GM23338 (cell line): ENCODE results near the gene KLHL26. TPM values are rescaled to one million over a fixed set of nuclear protein-coding genes. Genes with fewer than 3 reads are reported as not detected.
"Not testable (repeated sequence)": the region's sequence is repeated elsewhere in the genome, so short reads cannot be mapped to it uniquely, and the experiment has no call there.

Experiments
- ATAC-seq: fragments of 200-7000 bp; cut with Tn5 transposase; 3 replicates; pipeline ENCODE4 v1.9.1; 2020
- DNase-seq: peaks from one replicate; pipeline ENCODE4 v3.0.0-alpha.2; 2015; ENCODE audit warnings: low spot score
- H2AFZ ChIP-seq: fragments of 200-600 bp; sonication (generic); 2 replicates; pipeline ENCODE4 v1.8.0; 2016; ENCODE audit warnings: antibody characterized with exemption, mild to moderate bottlenecking, moderate library complexity
- H3F3A ChIP-seq: fragments of 200-600 bp; sonication (generic); replicated peaks from 2 replicates; pipeline ENCODE4 v1.8.0; 2017; ENCODE audit warnings: antibody characterized with exemption, mixed run types, low read depth
- H3K27ac ChIP-seq: fragments of 200-600 bp; sonication (generic); 2 replicates; pipeline ENCODE4 v1.6.1; 2016; ENCODE audit warnings: low read depth
- H3K27me3 ChIP-seq: fragments of 200-600 bp; sonication (generic); 2 replicates; pipeline ENCODE4 v1.8.0; 2016; ENCODE audit warnings: mild to moderate bottlenecking, mixed run types, moderate library complexity; ENCODE audit not compliant: insufficient read depth
- H3K36me3 ChIP-seq: fragments of 200-600 bp; sonication (generic); 2 replicates; pipeline ENCODE4 v1.8.0; 2016; ENCODE audit warnings: mild to moderate bottlenecking; ENCODE audit not compliant: insufficient read depth
- H3K4me1 ChIP-seq: fragments of 200-600 bp; sonication (generic); 2 replicates; pipeline ENCODE4 v1.8.0; 2016; ENCODE audit warnings: mild to moderate bottlenecking, moderate library complexity; ENCODE audit not compliant: insufficient read depth
- H3K4me2 ChIP-seq: fragments of 200-600 bp; sonication (generic); 2 replicates; pipeline ENCODE4 v1.7.1; 2017; ENCODE audit warnings: mixed run types
- H3K4me3 ChIP-seq: fragments of 200-600 bp; sonication (generic); 2 replicates; pipeline ENCODE4 v1.6.1; 2016; ENCODE audit warnings: mixed run types
- H3K79me2 ChIP-seq: fragments of 200-600 bp; sonication (generic); replicated peaks from 2 replicates; pipeline ENCODE4 v1.8.0; 2017; ENCODE audit warnings: mild to moderate bottlenecking; ENCODE audit not compliant: insufficient read depth
- H3K9me2 ChIP-seq: fragments of 200-600 bp; sonication (generic); 2 replicates; pipeline ENCODE4 v1.8.0; 2017; ENCODE audit not compliant: insufficient read depth
- H4K20me1 ChIP-seq: fragments of 200-600 bp; sonication (generic); replicated peaks from 2 replicates; pipeline ENCODE4 v1.8.0; 2017; ENCODE audit warnings: mild to moderate bottlenecking; ENCODE audit not compliant: insufficient read depth
- H3K27ac Mint-ChIP-seq: 2 replicates; pipeline ENCODE4 v1.8.0; 2020; ENCODE audit warnings: inconsistent platforms, mild to moderate bottlenecking, moderate library complexity, mixed read lengths
- H3K27me3 Mint-ChIP-seq: 3 replicates; pipeline ENCODE4 v1.8.0; 2022; ENCODE audit warnings: low read depth, mild to moderate bottlenecking, moderate library complexity, mixed read lengths, inconsistent platforms; ENCODE audit not compliant: insufficient read depth, poor library complexity
- H3K36me3 Mint-ChIP-seq: 3 replicates; pipeline ENCODE4 v1.8.0; 2021; ENCODE audit warnings: low read depth, mild to moderate bottlenecking, inconsistent platforms, moderate library complexity, mixed read lengths
- H3K4me1 Mint-ChIP-seq: 3 replicates; pipeline ENCODE4 v1.8.0; 2020; ENCODE audit warnings: mild to moderate bottlenecking, inconsistent platforms, mixed read lengths
- H3K4me3 Mint-ChIP-seq: 3 replicates; pipeline ENCODE4 v1.8.0; 2021; ENCODE audit warnings: moderate library complexity, mild to moderate bottlenecking, inconsistent platforms, mixed read lengths
- H3K9me3 Mint-ChIP-seq: 3 replicates; pipeline ENCODE4 v1.8.0; 2020; ENCODE audit warnings: moderate library complexity, mild to moderate bottlenecking, inconsistent platforms, mixed read lengths
- CREB1 ChIP-seq: fragments of 250-450 bp; sonication (Bioruptor Pico); IDR thresholded peaks from 2 replicates; pipeline ENCODE4 v1.5.0; 2020; ENCODE audit warnings: low read depth, mild to moderate bottlenecking, moderate library complexity
- EZH2 ChIP-seq: fragments of 200-600 bp; sonication (generic); IDR thresholded peaks from one replicate; pipeline ENCODE4 v1.8.0; 2017; ENCODE audit warnings: antibody characterized with exemption, mild to moderate bottlenecking, low read depth; ENCODE audit not compliant: unreplicated experiment
- JUNB ChIP-seq: IDR thresholded peaks from one replicate; pipeline ENCODE4 v1.6.1; 2016; ENCODE audit warnings: antibody characterized with exemption; ENCODE audit not compliant: unreplicated experiment
- STAT1 ChIP-seq: IDR thresholded peaks from one replicate; pipeline ENCODE4 v1.6.1; 2016; ENCODE audit warnings: antibody characterized with exemption; ENCODE audit not compliant: unreplicated experiment
- ZNF114 ChIP-seq: fragments of 250-450 bp; sonication (Bioruptor Pico); IDR thresholded peaks from 2 replicates; pipeline ENCODE4 v1.5.0; 2020; ENCODE audit warnings: mild to moderate bottlenecking, moderate library complexity
- ZNF331 ChIP-seq: fragments of 250-450 bp; sonication (Bioruptor Pico); IDR thresholded peaks from 2 replicates; pipeline ENCODE4 v1.5.0; 2020; ENCODE audit warnings: low read depth, mild to moderate bottlenecking, moderate library complexity
- polyA plus RNA-seq: library from polyadenylated mRNA; unstranded; fragments of >200 nt; fragmentation: Nextera tagmentation; extraction: Ambion mirVana; gene quantifications from 2 replicates; pipeline ENCODE4 v1.2.1, GENCODE V29; 2016
- total RNA-seq: library from RNA; depleted of rRNA; stranded (reverse); fragments of >200 nt; shearing (Covaris generic); gene quantifications from 2 replicates; pipeline ENCODE4 v1.2.3, GENCODE V29; 2014
- TF ChIP-seq, protein P1 (sequence below): IDR thresholded peaks from 2 replicates; pipeline ENCODE4 v1.6.1; 2016; ENCODE audit warnings: antibody characterized with exemption
- TF ChIP-seq, protein P2 (sequence below): IDR thresholded peaks from one replicate; pipeline ENCODE4 v1.6.1; 2018; ENCODE audit warnings: antibody characterized with exemption; ENCODE audit not compliant: unreplicated experiment

The KLHL26 gene
- total and polyA plus RNA-seq, 2 experiments from 2014 or later, result 3.6 to 11.2 TPM

- TF ChIP-seq ZNF114 (CRISPR knock-in tag), result no peak
- TF ChIP-seq, protein P1, sequence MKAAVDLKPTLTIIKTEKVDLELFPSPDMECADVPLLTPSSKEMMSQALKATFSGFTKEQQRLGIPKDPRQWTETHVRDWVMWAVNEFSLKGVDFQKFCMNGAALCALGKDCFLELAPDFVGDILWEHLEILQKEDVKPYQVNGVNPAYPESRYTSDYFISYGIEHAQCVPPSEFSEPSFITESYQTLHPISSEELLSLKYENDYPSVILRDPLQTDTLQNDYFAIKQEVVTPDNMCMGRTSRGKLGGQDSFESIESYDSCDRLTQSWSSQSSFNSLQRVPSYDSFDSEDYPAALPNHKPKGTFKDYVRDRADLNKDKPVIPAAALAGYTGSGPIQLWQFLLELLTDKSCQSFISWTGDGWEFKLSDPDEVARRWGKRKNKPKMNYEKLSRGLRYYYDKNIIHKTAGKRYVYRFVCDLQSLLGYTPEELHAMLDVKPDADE, result no peak
- no peak for TF ChIP-seq EZH2
- no peak for TF ChIP-seq JUNB
- TF ChIP-seq, protein P2, sequence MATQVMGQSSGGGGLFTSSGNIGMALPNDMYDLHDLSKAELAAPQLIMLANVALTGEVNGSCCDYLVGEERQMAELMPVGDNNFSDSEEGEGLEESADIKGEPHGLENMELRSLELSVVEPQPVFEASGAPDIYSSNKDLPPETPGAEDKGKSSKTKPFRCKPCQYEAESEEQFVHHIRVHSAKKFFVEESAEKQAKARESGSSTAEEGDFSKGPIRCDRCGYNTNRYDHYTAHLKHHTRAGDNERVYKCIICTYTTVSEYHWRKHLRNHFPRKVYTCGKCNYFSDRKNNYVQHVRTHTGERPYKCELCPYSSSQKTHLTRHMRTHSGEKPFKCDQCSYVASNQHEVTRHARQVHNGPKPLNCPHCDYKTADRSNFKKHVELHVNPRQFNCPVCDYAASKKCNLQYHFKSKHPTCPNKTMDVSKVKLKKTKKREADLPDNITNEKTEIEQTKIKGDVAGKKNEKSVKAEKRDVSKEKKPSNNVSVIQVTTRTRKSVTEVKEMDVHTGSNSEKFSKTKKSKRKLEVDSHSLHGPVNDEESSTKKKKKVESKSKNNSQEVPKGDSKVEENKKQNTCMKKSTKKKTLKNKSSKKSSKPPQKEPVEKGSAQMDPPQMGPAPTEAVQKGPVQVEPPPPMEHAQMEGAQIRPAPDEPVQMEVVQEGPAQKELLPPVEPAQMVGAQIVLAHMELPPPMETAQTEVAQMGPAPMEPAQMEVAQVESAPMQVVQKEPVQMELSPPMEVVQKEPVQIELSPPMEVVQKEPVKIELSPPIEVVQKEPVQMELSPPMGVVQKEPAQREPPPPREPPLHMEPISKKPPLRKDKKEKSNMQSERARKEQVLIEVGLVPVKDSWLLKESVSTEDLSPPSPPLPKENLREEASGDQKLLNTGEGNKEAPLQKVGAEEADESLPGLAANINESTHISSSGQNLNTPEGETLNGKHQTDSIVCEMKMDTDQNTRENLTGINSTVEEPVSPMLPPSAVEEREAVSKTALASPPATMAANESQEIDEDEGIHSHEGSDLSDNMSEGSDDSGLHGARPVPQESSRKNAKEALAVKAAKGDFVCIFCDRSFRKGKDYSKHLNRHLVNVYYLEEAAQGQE, result no peak
- TF ChIP-seq CREB1 (CRISPR knock-in tag), result no peak
- TF ChIP-seq ZNF331, result no peak
- TF ChIP-seq STAT1, result no peak
Observed at GRCh38 chr19:18591735-18592385, 45.0 kb upstream of the KLHL26 start (continued).

DNA sequence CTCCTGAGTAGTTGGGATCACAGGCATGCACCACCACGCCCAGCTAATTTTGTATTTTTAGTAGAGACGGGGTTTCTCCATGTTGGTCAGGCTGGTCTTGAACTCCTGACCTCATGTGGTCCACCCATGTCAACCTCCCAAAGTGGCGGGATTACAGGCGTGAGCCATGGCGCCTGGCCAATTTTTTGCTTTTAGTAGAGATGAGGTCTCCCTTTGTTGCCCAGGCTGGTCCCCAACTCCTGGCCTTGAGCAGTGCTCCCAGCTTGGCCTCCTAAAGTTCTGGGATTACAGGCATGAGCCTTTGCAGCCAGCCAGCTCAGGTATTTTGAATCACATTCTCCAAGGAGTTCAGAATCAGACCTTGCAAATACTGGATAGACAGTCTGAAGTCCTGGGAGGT lies 44.1 kb upstream of the KLHL26 start:
- H3K4me1 ChIP-seq, result peaks cover 45% of the 10 kb centered on the region
- H3K27me3 ChIP-seq, result peaks cover 12% of the 10 kb centered on the region; the same call in 1 of the 2 replicates
- not testable (repeated sequence) for H3K27ac ChIP-seq, H3K9me3 Mint-ChIP-seq, H3K79me2 ChIP-seq, H3K27ac Mint-ChIP-seq, H3K36me3 ChIP-seq, H4K20me1 ChIP-seq, DNase-seq, ATAC-seq, H3K9me2 ChIP-seq, H2AFZ ChIP-seq
- peak overlapping the region; percentile 68; the same call in 1 of the 2 replicates for H3K4me3 ChIP-seq
- peak overlapping the region; percentile 94 for H3K4me2 ChIP-seq
- Mint-ChIP-seq H3K36me3 (peaks cover 17% of the 10 kb centered on the region), H3K4me1 (peaks cover 45% of the 10 kb centered on the region), H3K4me3 (peak overlapping the region; percentile 74), H3K27me3 (peaks cover 49% of the 10 kb centered on the region)
- peaks cover 54% of the 10 kb centered on the region for H3F3A ChIP-seq
